SK-N-MC (cell line): ENCODE measurements around the gene KPNA5.

ENCODE experiments used
- EZH2 ChIP-seq: fragments of 200-600 bp; sonication (generic); IDR thresholded peaks from one replicate; pipeline ENCODE4 v1.6.1; 2017; ENCODE audit warnings: antibody characterized with exemption
- FOXP2 ChIP-seq: optimal IDR thresholded peaks from 2 replicates; pipeline ENCODE3; 2011; ENCODE audit warnings: mild to moderate bottlenecking, moderate library complexity; ENCODE audit not compliant: insufficient read depth; ENCODE audit errors: extremely low read length, control extremely low read depth
- POLR2AphosphoS5 ChIP-seq: IDR thresholded peaks from 2 replicates; pipeline ENCODE4 v1.6.1; 2012; ENCODE audit warnings: mild to moderate bottlenecking, low read depth, low read length, borderline replicate concordance

- TF ChIP-seq POLR2AphosphoS5 (no peak), EZH2 (no peak), FOXP2 (no peak)
Measured at GRCh38 chr6:116767715-116768114, 86.7 kb downstream of the KPNA5 start.
